Measurements from ENCODE around the gene RIMS4. TPM values are rescaled to one million over a fixed set of nuclear protein-coding genes. Genes with fewer than 3 reads are reported as not detected.
A peak's percentile ranks its signal among the peaks of the same experiment; 100 is the strongest.

Gene RIMS4
- total RNA-seq, 1 experiment from 2014 or later = not detected

GRCh38 chr20:44814937-44815336 is 4.6 kb upstream of the RIMS4 start:
- no peak overlapping the region for H3K27ac ChIP-seq
- H3K27me3 ChIP-seq = peaks cover 10% of the 10 kb centered on the region
- no peak for DNase-seq

GRCh38 chr20:44811150-44811685 is 872 bp upstream of the RIMS4 start:
- Histone ChIP-seq H3K27me3 (peaks cover 2% of the 10 kb centered on the region; the same call in 1 of the 2 replicates), H3K9me3 (replicated peaks) (no peaks in the 10 kb centered on the region), H3K27ac (no peak overlapping the region), H3K4me1 (peaks cover 4% of the 10 kb centered on the region), H3K4me3 (no peak overlapping the region), H3K36me3 (no peaks in the 10 kb centered on the region)
- DNase-seq = no peak

More at GRCh38 chr20:44814937-44815336, 4.6 kb upstream of the RIMS4 start:
- Histone ChIP-seq H3K9me3 (replicated peaks) (no peaks in the 10 kb centered on the region), H3K36me3 (no peaks in the 10 kb centered on the region), H3K4me3 (no peak overlapping the region), H3K4me1 (no peaks in the 10 kb centered on the region)

DNA sequence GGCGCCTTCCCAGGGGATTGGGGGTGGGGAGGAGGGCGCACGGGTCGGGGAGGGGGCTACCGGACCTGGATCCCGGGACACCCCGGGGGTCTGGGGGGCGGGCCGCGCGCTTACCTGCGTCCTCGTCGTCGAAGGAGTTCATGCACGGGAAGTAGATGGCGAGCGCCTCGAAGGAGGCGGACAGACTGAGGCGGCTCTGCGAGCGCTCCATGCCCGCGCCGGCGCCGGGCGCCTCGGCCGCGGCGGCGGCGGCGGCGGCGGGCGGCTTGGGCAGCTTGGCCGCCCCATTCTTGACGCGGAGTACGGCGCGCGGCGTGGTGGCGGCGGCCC is 320 bp downstream of the RIMS4 start:
- H3K27ac ChIP-seq = no peak overlapping the region
- H3K4me3 ChIP-seq = no peak overlapping the region
- peaks cover 13% of the 10 kb centered on the region for H3K4me1 ChIP-seq
- DNase-seq = no peak
- H3K36me3 ChIP-seq = no peaks in the 10 kb centered on the region
- H3K9me3 ChIP-seq (replicated peaks) = no peaks in the 10 kb centered on the region
- H3K27me3 ChIP-seq = no peaks in the 10 kb centered on the region

DNA sequence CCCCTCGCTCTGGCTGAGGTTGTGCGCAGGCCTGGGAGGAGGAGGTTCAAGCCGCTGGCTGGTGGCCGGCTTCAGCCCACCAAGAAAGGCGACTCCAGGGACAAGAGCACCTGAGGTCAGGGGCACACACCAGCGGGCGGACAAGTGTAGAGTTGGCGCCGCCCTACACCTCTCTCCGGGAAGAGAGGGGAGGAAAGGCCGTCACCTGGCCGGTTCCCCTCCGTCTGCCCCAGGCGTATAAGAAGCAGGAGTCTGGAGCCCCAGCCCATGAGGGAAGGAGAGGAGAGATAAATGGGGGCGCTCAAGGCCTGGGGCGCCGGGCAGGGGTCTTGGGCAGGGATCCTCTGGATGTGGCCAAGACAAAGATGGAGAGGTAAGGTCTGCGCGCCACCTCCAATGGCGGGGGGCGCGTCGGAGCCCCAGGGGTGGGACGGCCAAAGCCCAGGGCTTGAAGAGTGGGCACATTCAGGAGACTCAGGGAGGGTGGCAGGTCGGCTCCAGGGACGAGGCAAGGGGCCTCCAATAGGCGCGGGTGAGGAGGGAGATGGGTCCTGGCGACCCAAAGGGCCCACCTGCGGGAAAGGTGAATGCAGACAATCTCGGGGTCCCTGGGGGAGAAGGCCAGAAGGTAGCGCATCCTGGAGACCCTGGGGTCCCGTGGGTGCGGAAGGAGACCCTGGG is 826 bp downstream of the RIMS4 start:
- Histone ChIP-seq H3K9me3 (replicated peaks) (no peaks in the 10 kb centered on the region), H3K4me1 (peaks cover 13% of the 10 kb centered on the region), H3K27me3 (no peaks in the 10 kb centered on the region), H3K36me3 (no peaks in the 10 kb centered on the region), H3K27ac (no peak overlapping the region), H3K4me3 (no peak overlapping the region)
- DNase-seq = no peak

- Histone ChIP-seq H3K27me3 (peaks cover 7% of the 10 kb centered on the region; the same call in 1 of the 2 replicates), H3K36me3 (no peaks in the 10 kb centered on the region), H3K27ac (no peak overlapping the region), H3K4me3 (no peak overlapping the region), H3K4me1 (peaks cover 13% of the 10 kb centered on the region), H3K9me3 (replicated peaks) (no peaks in the 10 kb centered on the region)
- DNase-seq = no peak
Observed at GRCh38 chr20:44807684-44808056, 2.7 kb downstream of the RIMS4 start.

GRCh38 chr20:44807051-44807683 is 3.2 kb downstream of the RIMS4 start:
- H3K9me3 ChIP-seq (replicated peaks) = no peaks in the 10 kb centered on the region
- peaks cover 13% of the 10 kb centered on the region for H3K4me1 ChIP-seq
- H3K4me3 ChIP-seq = no peak overlapping the region
- peaks cover 12% of the 10 kb centered on the region; the same call in 1 of the 2 replicates for H3K27me3 ChIP-seq
- no peak for DNase-seq
- H3K27ac ChIP-seq = no peak overlapping the region
- H3K36me3 ChIP-seq = no peaks in the 10 kb centered on the region

GRCh38 chr20:44805979-44806620 is 4.2 kb downstream of the RIMS4 start:
- Histone ChIP-seq H3K27me3 (peaks cover 16% of the 10 kb centered on the region; the same call in 1 of the 2 replicates), H3K4me1 (peaks cover 13% of the 10 kb centered on the region), H3K27ac (no peak overlapping the region), H3K36me3 (no peaks in the 10 kb centered on the region), H3K9me3 (replicated peaks) (no peaks in the 10 kb centered on the region), H3K4me3 (no peak overlapping the region)
- peak; percentile 88 to 95 for DNase-seq

DNA sequence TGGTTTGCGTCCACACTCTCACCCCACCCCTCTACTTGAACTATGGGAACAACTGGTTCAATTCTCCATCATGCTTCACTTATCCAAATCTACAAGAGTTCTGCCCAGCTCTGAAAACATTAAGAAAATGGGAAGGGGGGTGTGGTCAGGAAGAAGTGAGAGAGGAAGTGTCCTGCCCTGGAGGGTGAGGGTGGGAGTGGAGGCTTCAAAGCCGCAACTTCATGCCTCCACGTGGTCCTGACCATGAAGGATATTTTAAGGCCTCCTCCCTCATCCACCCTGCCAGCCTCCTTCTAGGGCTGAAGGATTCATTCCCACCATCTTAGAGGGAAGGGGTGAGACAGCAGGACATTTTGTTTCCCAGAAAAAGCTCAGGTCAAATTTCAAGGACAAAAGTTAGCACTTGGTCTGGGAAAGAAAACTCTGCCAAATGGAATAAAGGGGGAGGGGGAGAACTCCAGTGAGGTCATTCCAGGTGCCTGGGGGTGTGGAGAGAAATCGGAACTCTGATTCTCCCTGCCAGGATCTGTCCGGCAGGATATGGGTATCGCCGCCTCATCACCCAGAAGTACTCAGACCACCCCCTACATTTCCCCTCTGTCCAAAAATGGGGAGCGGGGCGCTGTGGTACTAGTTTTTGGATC is 4.9 kb downstream of the RIMS4 start:
- peaks cover 13% of the 10 kb centered on the region for H3K4me1 ChIP-seq
- no peak overlapping the region for H3K27ac ChIP-seq
- H3K9me3 ChIP-seq (replicated peaks) = no peaks in the 10 kb centered on the region
- H3K36me3 ChIP-seq = no peaks in the 10 kb centered on the region
- H3K27me3 ChIP-seq = peaks cover 16% of the 10 kb centered on the region; the same call in 1 of the 2 replicates
- no peak for DNase-seq
- no peak overlapping the region for H3K4me3 ChIP-seq

GRCh38 chr20:44803383-44803941 is 6.9 kb downstream of the RIMS4 start:
- H3K27me3 ChIP-seq = peaks cover 16% of the 10 kb centered on the region; the same call in 1 of the 2 replicates
- peak; percentile 24 to 32 for DNase-seq
- H3K4me1 ChIP-seq = peaks cover 13% of the 10 kb centered on the region
- no peak overlapping the region for H3K4me3 ChIP-seq
- no peaks in the 10 kb centered on the region for H3K9me3 ChIP-seq (replicated peaks)
- no peak overlapping the region for H3K27ac ChIP-seq
- H3K36me3 ChIP-seq = no peaks in the 10 kb centered on the region

DNA sequence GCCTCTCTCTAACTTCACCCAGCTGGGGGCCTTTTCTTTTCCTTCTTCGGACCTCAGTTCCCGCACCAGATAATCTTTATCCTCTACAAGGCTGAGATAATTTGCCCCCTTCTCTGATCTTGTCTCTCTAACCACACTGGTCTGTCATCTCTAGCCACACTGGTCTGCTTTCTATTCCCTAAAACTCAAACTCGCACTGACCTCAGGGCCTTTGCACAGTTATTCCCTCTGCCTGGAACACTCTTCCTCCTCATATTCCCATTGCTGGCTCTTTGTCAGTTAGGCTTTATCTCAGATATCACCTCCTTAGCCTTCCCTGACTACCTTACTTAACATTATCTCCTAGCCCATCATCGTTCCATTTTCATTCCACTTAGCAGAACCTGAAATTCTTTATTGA is 7.6 kb downstream of the RIMS4 start:
- Histone ChIP-seq H3K27ac (no peak overlapping the region), H3K27me3 (peaks cover 21% of the 10 kb centered on the region), H3K9me3 (replicated peaks) (no peaks in the 10 kb centered on the region), H3K4me3 (no peak overlapping the region), H3K36me3 (no peaks in the 10 kb centered on the region), H3K4me1 (peaks cover 13% of the 10 kb centered on the region)
- no peak for DNase-seq

DNA sequence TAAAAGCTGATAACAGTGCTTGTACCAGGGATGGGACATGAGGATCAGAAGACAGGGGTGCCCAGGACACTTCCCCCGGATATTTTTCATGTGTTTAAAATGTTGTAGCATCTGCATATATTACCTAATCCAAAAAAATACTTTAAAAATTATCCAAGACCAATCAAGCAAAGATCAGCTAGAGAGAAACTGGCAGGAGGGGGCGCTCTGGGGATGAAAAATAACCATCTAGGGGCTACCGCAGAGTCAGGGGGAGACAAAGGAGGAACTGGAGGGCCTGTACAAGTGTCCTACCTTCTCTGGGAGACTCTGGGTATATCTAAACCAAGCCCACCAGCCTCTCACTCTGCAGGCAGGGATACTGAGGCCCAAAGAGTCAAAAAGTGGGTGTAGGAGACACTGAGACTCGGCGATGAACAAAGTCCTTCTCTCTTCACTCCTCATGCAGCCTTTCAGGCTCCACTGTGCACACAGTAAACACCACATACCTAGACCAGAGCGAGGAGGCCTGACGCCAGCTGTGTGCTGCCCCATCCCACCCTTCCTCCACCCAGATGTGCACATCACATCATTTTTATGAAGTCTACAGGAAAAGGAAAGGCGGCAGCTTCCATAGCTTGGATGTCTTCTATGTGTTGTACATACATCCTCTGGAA is 9.8 kb downstream of the RIMS4 start:
- Histone ChIP-seq H3K4me3 (no peak overlapping the region), H3K4me1 (peaks cover 4% of the 10 kb centered on the region), H3K9me3 (replicated peaks) (no peaks in the 10 kb centered on the region), H3K36me3 (no peaks in the 10 kb centered on the region), H3K27me3 (peaks cover 25% of the 10 kb centered on the region), H3K27ac (no peak overlapping the region)
- peak; percentile 25 to 62 for DNase-seq

DNA sequence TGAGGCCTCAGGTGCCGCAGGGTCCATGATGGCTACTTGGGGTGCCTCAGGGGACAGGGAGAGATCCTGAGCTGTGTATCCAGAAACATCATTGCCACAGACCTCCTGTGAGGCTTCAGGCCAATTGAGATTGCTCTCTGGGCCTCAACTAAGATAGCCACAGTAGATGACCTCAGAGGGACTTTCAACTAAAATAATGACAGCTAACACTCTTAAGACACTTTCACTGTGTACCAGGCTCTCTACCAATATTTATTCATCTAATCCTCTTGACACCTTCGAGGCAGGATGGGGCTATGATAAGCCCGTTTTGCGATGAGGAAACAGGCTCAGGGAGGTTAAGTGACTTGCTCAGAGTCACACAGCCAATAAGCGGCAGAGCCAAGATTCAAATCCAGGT is 10.7 kb downstream of the RIMS4 start:
- H3K27me3 ChIP-seq = peaks cover 31% of the 10 kb centered on the region
- no peaks in the 10 kb centered on the region for H3K36me3 ChIP-seq
- no peak overlapping the region for H3K4me3 ChIP-seq
- DNase-seq = no peak
- H3K4me1 ChIP-seq = no peaks in the 10 kb centered on the region
- H3K27ac ChIP-seq = no peak overlapping the region
- no peaks in the 10 kb centered on the region for H3K9me3 ChIP-seq (replicated peaks)

DNA sequence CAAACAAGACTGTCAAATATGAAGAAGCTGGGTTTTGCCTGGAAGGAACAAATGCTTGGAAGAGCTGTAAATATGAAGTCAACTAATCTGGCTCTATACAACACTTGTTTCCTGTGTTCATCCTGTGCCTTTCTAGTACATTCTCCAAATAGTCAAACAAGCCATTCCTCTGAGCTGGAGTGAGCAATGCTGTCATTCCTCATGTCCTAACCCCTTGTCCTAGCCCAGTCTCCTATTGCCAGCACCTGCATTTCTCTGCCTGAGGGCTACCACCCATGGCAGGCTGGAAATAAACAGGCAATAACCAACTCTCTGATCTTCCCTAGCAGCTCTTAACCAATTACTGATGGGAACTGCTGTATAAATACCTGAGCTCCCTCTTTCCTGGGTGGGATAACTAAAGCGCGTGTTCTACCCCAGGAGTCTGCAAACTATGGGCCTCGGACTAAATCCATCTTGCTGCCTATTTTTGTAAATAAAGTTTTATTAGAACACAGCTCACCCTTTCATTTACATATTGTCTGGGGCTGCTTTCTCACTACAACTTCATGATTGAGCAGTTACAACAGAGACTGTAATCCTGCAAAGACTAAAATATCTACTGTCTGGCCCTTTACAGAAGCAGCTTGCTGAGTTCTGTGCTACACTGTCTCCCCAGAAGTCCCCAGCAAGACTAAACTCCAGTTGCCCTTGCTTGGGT is 13.4 kb downstream of the RIMS4 start:
- Histone ChIP-seq H3K27me3 (peaks cover 41% of the 10 kb centered on the region), H3K27ac (no peak overlapping the region), H3K36me3 (no peaks in the 10 kb centered on the region), H3K4me3 (no peak overlapping the region), H3K9me3 (replicated peaks) (no peaks in the 10 kb centered on the region), H3K4me1 (no peaks in the 10 kb centered on the region)
- no peak for DNase-seq

DNA sequence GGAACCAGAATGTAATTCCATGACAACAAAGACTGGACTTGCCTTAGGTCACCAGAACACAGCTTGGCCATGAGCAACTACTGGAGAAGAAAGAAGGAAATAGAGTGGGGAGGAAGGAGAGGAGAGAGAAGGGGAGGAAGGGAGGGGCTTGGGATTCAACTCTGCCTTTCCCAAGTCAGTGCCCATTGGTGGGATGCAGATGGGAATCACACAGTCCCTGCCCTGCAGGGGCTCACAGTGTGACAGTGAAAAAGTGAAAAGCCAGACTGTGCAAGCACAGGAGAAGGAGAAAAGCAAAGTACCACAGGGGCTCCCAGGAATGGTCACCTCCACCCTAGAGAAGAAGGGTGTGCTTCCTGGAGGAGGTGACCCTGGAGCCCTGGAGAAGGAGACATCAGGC is 14.0 kb downstream of the RIMS4 start:
- Histone ChIP-seq H3K27ac (no peak overlapping the region), H3K4me1 (no peaks in the 10 kb centered on the region), H3K36me3 (no peaks in the 10 kb centered on the region), H3K9me3 (replicated peaks) (no peaks in the 10 kb centered on the region), H3K4me3 (no peak overlapping the region), H3K27me3 (peaks cover 45% of the 10 kb centered on the region)
- DNase-seq = no peak
